HPDE6-E6E7 (cell line): Measurements from ENCODE around the gene TUBB4B.
A peak's percentile ranks its signal among the peaks of the same experiment; 100 is the strongest.
"Not testable (repeated sequence)": the region's sequence is repeated elsewhere in the genome, so short reads cannot be mapped to it uniquely, and the experiment has no call there.

Source experiments
- DNase-seq: peaks from one replicate; pipeline ENCODE4 v3.0.0; 2011; ENCODE audit warnings: missing footprints; ENCODE audit errors: extremely low spot score

TUBB4B gene

GRCh38 chr9:137251490-137252268 lies 10.6 kb downstream of the TUBB4B start:
- DNase-seq = no peak

- no peak for DNase-seq
Measured at GRCh38 chr9:137252555-137253506, 11.7 kb downstream of the TUBB4B start.

GRCh38 chr9:137253717-137254623 lies 12.9 kb downstream of the TUBB4B start:
- no peak for DNase-seq

- DNase-seq = peak; percentile 95
Measured at GRCh38 chr9:137254624-137255447, 13.7 kb downstream of the TUBB4B start, which contains the start of gene NELFB. Gene NELFB (plus strand): TSS chr9:137255327.

- no peak for DNase-seq
Measured at GRCh38 chr9:137255448-137256114, 14.5 kb downstream of the TUBB4B start.

GRCh38 chr9:137256362-137256761 lies 15.3 kb downstream of the TUBB4B start:
- DNase-seq = no peak

- DNase-seq = no peak
Measured at GRCh38 chr9:137256856-137257255, 15.8 kb downstream of the TUBB4B start.

GRCh38 chr9:137262173-137262908 lies 21.3 kb downstream of the TUBB4B start:
- DNase-seq = not testable (repeated sequence)

GRCh38 chr9:137262909-137263285 lies 21.8 kb downstream of the TUBB4B start:
- no peak for DNase-seq

GRCh38 chr9:137263506-137263905 lies 22.4 kb downstream of the TUBB4B start:
- DNase-seq = no peak

GRCh38 chr9:137264067-137264466 lies 23.0 kb downstream of the TUBB4B start:
- no peak for DNase-seq

- DNase-seq = no peak
Measured at GRCh38 chr9:137265496-137266161, 24.5 kb downstream of the TUBB4B start.

GRCh38 chr9:137266162-137266527 lies 25.1 kb downstream of the TUBB4B start:
- DNase-seq = no peak

- DNase-seq = no peak
Measured at GRCh38 chr9:137266585-137267453, 25.7 kb downstream of the TUBB4B start.

- no peak for DNase-seq
Measured at GRCh38 chr9:137267933-137268355, 26.9 kb downstream of the TUBB4B start.

- no peak for DNase-seq
Measured at GRCh38 chr9:137268538-137269201, 27.6 kb downstream of the TUBB4B start.

GRCh38 chr9:137269231-137269772 lies 28.2 kb downstream of the TUBB4B start:
- DNase-seq = no peak
